ENCODE data around the gene GOLGA6L7.

The GOLGA6L7 gene

DNA sequence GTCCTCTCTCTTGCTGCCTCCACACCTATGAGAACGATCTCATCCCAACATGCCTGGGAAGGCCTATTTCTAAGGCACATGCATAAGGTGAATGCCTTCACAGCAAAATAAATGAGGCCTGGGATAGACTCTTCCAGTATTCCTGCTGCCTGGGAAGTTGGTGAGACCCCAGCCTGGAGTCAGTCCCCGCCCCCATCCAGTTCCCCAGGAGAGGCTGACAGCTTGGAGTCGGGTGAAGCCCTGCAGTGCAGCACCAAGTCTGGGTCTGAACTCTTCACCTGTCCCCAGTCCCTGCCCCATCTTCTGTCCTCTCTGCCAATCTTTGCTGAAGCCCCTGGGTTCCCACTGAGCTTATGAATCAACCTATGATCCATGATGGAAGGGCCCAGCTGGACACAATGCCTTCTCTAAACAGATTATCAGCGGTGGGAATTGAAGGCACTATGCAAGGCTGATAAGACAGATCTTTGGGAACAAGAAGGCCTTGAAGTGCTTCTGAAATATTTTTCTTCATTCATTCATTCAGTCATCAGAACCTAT, 27.1 kb upstream of the GOLGA6L7 start:
- TF ChIP-seq GATA2 (IDR thresholded peaks at IDR 0.05; ENCODE audit: low read depth, low read length), result no peak
- no peak for TF ChIP-seq GATA3 (IDR thresholded peaks at IDR 0.05; ENCODE audit: low read depth, low read length)

DNA sequence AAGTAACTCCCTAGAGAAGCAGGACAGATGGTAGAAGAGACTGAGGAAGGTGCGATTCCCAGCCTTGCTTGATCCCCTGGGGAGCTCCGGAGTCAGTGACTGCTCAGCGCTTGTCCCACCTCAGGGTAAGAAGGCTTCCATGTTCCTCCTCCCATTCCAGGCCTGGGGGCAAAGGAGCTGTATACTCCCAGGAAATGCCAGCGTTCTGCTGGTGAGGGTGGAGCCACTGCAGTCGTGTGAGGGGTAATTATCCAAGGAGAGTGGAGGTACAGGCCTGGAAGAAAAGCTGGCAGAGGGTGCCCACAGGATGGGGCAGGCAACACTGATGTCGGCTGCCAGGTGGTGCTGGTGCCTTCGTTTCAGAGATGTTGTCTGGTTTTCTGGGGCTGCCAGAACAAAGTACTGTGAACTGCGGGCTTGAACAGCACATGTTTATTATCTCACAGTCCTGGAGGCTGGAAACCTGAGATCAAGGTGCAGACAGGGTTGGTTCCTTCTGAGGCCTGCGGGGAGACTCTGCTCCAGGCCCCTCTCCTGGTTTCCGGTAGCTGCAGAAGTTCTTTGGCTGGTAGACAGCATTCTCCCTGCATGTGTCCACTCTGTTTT, 25.2 kb upstream of the GOLGA6L7 start:
- TF ChIP-seq GATA3 (IDR thresholded peaks at IDR 0.05; ENCODE audit: low read depth, low read length) (no peak), GATA2 (IDR thresholded peaks at IDR 0.05; ENCODE audit: low read depth, low read length) (no peak)

DNA sequence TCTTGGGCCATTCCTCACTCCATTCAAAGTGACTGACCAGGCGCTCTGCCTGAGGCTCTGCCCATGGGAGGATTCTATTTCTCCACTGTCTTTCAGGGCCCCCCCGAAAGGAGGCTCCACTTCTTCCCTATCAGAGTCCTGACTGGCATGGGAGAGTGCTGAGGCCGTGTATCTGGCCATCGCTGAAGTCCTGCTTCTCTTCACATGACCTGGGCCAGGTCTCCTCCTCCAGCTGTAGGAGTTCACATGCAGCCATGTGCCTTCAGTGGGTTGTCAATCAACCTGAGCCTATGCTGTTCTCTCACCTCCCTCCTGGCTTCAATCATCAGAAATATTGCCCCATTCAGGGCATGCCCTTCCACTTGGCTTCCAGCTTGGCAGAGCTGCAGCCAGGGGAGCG, 24.6 kb upstream of the GOLGA6L7 start:
- TF ChIP-seq GATA2 (IDR thresholded peaks at IDR 0.05; ENCODE audit: low read depth, low read length) (no peak), GATA3 (IDR thresholded peaks at IDR 0.05; ENCODE audit: low read depth, low read length) (no peak)

DNA sequence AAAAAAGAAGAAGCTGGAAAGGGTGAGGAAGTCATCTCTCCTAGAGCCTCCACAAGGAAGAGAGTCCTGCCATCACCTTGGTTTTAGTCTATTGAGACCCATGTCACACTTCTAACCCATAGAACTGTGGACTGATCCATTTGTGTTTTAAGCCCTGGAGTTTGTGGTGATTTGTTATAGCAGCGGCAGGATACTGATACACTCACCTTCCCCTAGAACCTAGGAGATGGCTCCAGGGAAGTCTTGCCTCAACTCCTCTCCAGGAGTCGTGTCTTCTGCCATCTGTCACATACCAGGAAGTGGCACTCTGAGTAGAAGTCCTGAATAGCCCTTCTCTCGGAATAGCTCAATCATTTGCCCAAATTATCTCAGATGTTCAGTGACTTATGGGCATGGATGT, 22.7 kb upstream of the GOLGA6L7 start:
- TF ChIP-seq GATA2 (IDR thresholded peaks at IDR 0.05; ENCODE audit: low read depth, low read length) (no peak), GATA3 (IDR thresholded peaks at IDR 0.05; ENCODE audit: low read depth, low read length) (no peak)

DNA sequence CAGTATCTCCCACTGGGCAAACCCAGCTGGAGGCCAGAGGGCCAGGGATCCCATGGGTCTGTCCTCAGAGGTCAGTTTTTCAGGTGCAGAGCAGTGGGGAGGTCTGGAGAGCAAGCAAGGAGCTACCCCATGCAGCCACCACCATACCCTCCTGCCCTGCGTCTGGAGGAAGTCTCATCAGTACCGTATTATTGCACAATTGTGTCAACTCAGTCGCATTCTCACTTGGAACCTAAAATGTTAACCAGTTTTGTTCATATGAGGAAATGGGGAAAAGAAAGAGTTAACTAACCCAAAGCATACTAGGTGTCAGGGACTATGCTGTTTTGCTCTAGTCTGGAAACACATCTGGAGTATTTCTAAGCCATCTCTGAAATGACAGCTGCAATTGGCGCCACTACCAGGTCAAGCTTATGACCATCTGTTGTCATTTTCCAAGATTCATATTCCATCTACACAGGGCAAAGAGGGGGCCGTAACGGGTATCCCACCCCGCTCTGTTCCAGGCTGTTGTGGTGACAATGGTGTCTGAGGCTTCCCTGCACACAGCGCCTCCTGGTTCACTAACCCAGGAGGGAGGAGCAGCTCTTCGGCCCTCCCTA, 20.4 kb upstream of the GOLGA6L7 start:
- no peak for TF ChIP-seq GATA3 (IDR thresholded peaks at IDR 0.05; ENCODE audit: low read depth, low read length)
- TF ChIP-seq GATA2 (IDR thresholded peaks at IDR 0.05; ENCODE audit: low read depth, low read length), result no peak

DNA sequence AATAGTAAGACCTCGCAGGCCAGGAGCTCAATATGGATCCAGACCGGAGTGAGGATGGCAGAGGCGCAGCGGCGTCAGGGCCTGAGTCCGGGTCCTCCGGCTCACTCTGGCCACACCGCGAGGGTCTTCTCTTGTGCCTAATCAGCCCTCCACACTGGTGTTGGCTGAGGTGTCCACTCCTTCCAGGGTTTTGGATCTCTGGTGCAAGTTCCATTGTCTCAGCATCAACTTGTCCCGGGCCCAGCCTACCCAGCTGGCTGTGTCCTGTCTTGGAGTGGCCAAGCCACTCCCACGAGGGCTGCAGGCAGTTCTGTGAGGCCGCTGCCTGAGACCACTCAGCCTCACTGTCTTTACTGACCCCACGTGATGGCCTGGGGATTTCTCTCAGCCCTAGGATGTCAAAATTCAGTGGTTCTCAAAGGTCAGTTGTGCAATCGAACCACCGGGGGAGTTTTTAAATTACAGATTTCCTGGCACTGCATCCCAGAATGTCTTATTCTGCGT, 12.6 kb upstream of the GOLGA6L7 start:
- no peak for TF ChIP-seq GATA3 (IDR thresholded peaks at IDR 0.05; ENCODE audit: low read depth, low read length)
- TF ChIP-seq GATA2 (IDR thresholded peaks at IDR 0.05; ENCODE audit: low read depth, low read length), result no peak
